GM10266 (cell line): ENCODE data around the gene RNF31.

Source experiments
- DNase-seq: peaks from one replicate; pipeline ENCODE4 v3.0.0; 2012; ENCODE audit errors: extremely low spot score
- TF ChIP-seq, protein P1 (sequence below): IDR thresholded peaks from 2 replicates; pipeline ENCODE4 v1.5.1; 2012; ENCODE audit warnings: mild to moderate bottlenecking, low read depth; ENCODE audit not compliant: control insufficient read depth, insufficient read depth; ENCODE audit errors: missing control alignments

The RNF31 gene

DNA sequence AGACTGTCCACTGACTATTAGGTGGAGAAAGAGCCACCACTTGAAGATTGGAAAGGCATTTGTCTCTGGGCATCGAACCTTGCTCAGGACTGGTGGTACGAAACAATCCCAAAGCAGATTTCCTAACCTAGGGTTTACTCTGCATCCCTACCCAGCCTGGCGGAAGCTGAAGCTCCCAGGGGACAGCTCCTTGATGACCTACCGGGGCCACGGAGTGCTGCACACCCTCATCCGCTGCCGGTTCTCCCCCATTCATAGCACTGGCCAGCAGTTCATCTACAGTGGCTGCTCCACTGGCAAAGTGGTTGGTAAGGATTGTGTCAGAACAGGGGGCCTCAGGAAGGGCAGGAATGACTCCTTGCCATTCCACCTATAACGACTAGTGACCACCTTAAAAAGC lies 26.1 kb upstream of the RNF31 start:
- TF ChIP-seq, protein P1, sequence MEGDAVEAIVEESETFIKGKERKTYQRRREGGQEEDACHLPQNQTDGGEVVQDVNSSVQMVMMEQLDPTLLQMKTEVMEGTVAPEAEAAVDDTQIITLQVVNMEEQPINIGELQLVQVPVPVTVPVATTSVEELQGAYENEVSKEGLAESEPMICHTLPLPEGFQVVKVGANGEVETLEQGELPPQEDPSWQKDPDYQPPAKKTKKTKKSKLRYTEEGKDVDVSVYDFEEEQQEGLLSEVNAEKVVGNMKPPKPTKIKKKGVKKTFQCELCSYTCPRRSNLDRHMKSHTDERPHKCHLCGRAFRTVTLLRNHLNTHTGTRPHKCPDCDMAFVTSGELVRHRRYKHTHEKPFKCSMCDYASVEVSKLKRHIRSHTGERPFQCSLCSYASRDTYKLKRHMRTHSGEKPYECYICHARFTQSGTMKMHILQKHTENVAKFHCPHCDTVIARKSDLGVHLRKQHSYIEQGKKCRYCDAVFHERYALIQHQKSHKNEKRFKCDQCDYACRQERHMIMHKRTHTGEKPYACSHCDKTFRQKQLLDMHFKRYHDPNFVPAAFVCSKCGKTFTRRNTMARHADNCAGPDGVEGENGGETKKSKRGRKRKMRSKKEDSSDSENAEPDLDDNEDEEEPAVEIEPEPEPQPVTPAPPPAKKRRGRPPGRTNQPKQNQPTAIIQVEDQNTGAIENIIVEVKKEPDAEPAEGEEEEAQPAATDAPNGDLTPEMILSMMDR, result no peak
- no peak for DNase-seq

DNA sequence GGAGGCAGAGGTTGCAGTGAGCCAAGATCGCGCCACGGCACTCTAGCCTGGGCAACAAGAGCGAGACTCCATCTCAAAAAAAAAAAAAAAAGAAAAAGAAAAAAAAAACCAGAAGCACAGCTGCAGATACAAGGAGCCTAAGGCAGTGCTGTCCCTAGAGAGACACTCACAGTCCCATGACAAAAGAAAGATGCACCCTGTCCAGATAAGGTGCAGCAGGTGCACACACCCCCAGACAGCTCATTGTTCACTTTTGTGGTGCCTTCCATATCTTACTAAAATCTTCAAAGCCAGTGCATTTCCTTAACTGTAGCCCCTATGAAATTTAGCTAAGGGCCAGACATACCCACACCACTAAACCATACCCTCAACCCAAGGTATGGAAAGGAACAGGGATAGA lies 24.9 kb upstream of the RNF31 start:
- TF ChIP-seq, protein P1, result no peak
- DNase-seq, result no peak

DNA sequence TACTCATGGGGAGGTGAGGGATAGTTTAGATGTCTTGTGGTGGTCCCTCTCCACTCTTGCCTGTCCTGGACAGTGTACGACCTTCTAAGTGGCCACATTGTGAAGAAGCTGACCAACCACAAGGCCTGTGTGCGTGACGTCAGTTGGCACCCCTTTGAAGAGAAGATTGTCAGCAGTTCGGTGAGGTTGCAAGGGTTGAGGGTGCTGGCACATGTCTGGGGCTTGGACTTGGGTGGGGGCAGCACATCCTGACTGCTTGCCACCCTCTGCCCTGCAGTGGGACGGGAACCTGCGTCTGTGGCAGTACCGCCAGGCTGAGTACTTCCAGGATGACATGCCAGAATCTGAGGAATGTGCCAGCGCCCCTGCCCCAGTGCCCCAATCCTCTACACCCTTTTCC lies 24.4 kb upstream of the RNF31 start:
- TF ChIP-seq, protein P1, result no peak
- no peak for DNase-seq

DNA sequence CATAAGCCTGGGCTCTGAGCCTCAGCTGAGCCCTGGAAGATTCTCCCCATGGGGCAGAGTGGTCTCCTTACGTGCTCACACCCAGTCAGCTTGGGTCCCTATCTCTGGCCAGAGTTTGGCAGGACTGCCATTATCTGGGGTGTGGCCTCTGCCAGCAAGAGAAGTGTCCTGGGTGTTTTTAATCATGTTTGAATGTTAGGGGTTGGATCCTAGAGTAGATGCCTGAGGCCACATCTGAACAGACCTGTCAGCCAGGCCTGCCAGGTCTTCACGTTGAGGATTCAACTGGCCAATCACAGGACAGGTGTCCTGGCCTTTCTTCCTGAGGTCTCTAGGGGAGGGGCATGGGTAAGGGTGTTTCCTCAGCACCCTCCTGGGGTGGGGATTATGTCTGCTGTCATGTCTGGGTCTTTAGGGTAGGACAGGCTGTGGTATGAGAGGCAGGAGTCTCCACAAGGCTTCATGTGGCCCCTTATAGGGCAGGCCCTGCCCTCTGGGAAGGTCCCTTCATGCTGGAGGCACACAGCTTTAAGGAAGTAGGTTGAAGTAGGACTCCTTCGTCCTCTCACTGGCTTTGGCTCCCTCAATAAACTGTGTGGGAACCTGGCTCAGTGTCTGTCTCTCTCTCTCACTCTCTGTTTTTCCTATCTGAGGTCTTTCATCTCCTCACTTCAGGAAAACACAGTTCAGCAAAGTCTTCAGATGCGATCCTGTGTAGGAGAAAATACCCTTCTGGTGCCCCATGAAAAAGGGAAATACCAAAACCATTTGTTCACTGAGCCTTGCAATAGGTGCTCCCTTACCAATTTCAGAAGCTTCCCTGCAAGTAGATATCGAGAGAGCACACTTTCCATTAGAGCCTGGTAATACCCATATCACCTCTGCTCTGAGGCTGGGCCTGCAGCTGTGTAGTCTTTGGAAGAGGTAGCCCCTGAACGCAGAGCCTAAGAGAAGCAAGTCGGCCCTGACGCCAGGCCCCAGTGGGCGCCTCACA lies 23.6 kb upstream of the RNF31 start:
- peak; percentile 40 for DNase-seq

DNA sequence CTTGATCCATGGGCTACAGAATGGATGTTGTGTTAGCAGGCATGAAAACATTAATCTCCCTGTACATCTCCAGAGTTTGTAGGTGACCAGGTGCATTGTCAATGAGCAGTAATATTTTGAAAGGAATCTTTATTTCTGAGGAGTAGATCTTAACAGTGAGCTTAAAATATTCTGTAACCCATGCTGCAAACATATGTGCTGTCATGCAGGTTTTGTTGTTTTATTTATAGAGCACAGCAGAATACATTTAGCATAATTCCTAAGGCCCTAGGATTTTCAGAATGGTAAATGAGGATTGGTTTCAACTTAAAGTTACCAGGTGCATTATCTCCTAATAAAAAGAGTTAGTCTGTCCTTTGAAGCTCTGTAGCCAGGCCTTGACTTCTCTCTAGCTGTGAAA lies 20.4 kb upstream of the RNF31 start:
- TF ChIP-seq, protein P1, result no peak
- DNase-seq, result no peak

More for the DNA sequence above, 23.6 kb upstream of the RNF31 start:
- TF ChIP-seq, protein P1, result no peak

DNA sequence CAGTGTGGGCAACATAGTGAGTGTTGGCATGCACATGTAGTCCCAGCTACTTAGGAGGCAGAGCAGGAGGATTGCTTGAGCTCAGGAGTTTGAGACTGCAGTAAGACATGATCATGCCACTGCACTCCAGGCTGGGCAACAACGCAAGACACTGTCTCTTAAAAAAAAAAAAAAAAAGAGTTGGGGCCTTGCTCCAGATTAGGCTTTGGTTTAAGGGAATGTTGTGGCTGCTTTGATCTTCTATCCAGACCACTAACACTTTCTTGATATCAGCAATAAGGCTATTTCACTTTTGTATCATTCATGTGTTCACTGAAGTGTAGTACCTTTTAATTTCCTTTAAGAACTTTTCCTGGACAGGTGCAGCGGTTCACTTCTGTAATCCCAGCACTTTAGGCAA lies 19.6 kb upstream of the RNF31 start:
- TF ChIP-seq, protein P1, result no peak
- no peak for DNase-seq

DNA sequence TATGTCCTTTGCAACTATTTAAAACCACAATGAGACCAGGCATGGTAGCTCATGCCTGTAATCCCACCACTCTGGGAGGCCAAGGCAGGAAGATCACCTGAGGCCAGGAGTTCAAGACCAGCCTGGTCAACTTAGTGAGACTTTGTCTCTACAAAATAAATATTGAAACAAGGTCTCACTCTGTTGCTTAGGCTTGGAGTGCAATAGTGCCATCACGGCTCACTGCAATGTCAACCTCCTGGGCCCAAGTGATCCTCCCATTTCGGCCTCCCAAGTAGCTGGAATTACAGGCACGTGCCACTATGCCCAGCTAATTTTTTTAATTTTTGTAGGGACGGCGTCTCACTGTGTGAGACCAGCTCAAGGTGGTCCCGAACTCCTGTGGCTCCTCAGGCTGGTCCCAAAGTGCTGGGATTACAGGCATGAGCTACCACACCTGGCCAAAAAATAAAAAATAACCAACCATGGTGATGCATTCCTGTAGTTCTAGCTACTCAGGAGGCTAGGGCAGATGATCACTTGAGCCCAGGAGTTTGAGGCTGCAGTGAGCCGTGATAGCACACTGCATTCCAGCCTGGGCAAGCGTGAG lies 17.8 kb upstream of the RNF31 start:
- TF ChIP-seq, protein P1, result no peak
- DNase-seq, result no peak
